GM19397 (cell line): ENCODE measurements around the gene BECN2.

ENCODE experiments used
- ATAC-seq: cut with Tn5 transposase; IDR thresholded peaks from one replicate; pipeline ENCODE4 v1.9.1; 2021; ENCODE audit warnings: mild to moderate bottlenecking, moderate library complexity; ENCODE audit not compliant: unreplicated experiment

Gene BECN2, protein sequence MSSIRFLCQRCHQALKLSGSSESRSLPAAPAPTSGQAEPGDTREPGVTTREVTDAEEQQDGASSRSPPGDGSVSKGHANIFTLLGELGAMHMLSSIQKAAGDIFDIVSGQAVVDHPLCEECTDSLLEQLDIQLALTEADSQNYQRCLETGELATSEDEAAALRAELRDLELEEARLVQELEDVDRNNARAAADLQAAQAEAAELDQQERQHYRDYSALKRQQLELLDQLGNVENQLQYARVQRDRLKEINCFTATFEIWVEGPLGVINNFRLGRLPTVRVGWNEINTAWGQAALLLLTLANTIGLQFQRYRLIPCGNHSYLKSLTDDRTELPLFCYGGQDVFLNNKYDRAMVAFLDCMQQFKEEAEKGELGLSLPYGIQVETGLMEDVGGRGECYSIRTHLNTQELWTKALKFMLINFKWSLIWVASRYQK

GRCh38 chr1:241957692-241958494 lies at the start of gene BECN2:
BECN2 (plus strand) TSS chr1:241957767; CDS start chr1:241957767, 0 bp downstream.
- ATAC-seq: no peak

DNA sequence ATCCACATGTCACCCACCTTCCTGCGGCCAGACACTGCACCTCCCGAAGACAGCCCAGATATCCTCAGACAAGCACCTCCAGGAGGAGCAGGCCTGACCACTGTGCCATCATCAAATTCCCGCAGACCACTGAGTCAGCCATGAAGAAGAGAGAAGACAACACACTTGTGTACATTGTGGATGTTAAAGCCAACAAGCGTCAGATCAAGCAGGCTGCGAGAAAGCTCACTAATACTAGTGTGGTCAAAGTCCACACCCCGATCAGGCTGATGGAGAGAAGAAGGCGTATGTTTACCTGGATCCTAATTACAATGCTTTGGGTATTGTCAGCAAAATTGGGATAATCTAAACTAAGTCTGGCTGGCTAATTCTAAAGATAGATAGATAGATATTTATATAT lies 41.4 kb upstream of the BECN2 start:
- ATAC-seq: no peak

DNA sequence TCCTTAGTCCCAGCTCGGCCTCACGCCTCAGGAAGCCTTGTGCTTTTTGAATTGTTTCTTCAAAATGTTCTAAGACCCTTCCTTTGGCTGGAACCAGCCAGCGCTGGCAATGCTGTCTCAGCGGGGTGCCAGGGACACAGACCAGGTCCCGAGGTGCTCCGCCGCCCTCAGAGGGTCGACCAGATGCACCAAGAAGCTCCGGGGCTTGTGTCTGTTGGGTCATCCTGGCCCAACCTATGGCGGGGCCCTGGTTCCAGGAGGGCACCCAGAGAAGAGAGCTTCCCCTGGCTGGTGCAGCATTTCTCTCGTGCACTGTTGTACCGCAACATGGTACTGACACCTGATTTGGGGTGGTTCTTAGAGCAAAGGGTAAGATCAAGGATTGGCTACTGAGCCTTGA lies 40.1 kb upstream of the BECN2 start:
- ATAC-seq: no peak

DNA sequence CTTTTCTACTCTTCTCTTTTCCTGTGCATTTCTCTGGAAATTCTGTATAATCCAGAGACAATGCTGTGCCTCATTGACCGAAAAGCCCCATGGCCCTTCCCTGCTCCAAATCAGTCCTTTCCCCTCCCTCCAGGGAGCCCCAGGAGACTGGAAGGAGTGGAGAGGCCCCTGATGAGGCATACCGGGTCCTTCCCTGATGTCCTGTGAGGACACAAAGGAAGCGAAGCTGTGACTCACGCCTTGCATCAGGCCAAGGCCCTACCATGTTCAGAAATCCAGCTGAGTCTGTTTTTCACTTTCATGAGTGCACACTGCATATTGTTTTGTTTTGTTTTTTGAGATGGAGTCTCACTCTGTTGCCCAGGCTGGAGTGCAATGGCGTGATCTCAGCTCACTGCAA lies 38.7 kb upstream of the BECN2 start:
- ATAC-seq: no peak

DNA sequence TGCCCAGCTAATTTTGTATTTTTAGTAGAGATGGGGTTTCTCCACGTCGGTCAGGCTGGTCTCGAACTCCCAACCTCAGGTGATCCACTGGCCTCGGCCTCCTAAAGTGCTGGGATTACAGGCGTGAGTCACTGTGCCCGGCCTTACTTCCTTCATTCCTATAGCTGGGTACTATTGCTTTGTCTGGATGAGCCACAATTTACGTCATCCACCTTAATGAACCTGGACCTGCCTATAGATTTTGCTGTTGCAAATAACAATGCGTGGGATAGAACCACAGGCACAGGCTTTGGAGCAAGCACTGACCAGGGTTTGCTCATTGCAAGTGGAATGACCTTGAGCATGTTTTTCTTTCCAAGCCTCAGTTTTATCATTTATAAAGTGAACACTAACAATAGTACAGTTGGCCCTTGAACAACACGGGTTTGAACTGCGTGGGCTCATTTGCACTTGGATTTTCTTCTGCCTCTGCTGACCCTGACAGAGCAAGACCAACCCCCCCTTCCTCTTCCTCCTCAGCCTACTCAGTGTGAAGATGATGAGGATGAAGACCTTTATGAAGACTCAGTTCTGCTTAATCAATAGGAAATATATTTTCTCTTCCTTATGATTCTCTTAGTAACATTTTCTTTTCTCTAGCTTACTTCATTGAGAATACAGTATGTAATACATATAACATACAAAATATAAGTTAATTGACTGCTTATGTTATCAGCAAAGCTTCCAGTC lies 33.3 kb upstream of the BECN2 start:
- no peak for ATAC-seq

- ATAC-seq: no peak
These were observed 31.4 kb upstream of the BECN2 start for GRCh38 chr1:241926141-241926540.

DNA sequence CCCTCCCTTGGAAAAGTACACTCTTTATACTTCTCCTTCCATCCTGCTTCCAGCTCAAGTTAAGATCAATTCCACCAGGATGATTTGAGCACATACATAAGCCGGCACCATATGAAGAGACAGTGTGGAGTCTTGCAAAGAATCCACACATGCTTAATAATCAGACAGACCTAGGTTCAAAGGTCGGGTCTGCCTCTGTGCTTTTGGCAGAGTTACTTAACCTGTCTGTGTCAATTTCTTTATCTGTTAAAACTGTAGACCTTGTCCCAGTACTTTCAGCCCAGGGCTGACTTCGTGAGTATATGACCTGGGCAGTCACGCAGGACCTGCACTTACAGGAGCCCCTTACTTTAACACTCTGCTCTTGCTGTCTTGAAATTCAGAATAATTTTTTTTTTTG lies 30.2 kb upstream of the BECN2 start:
- ATAC-seq: no peak

- ATAC-seq: no peak
These were observed 24.7 kb upstream of the BECN2 start for GRCh38 chr1:241932845-241933244.

DNA sequence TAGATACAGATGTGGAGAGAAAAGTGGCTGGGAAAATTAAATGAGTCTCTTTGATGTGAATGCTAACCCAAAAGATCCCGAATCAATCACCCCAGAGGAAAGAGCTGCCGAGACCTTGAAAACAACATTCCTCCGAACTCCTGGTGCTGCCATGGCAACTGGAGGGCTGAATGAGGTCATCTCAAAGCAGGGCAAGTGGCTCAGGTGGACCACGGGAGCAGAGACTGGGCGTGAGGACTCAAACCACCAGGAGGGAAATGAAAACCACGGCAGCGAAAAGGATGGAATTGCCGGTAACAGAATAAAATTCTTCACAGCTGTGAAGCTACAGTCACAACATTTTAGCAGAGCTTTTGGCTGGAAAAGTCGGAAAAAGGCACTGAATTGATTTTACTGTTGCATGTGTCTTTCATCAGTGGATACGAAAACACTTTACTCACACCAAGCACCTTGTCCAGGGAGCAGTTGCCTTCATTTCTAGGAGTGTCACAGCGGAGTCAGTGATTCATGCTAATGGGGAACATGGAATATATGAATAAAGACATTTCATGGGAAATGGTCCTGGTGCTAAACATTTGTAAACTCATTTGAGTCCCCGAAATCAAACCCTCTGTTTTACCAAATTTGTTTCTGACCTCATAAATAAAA lies 23.2 kb upstream of the BECN2 start:
- ATAC-seq: no peak

- ATAC-seq: no peak
These were observed 22.7 kb upstream of the BECN2 start for GRCh38 chr1:241934866-241935265.

- ATAC-seq: no peak
These were observed 17.8 kb upstream of the BECN2 start for GRCh38 chr1:241939798-241940197.

DNA sequence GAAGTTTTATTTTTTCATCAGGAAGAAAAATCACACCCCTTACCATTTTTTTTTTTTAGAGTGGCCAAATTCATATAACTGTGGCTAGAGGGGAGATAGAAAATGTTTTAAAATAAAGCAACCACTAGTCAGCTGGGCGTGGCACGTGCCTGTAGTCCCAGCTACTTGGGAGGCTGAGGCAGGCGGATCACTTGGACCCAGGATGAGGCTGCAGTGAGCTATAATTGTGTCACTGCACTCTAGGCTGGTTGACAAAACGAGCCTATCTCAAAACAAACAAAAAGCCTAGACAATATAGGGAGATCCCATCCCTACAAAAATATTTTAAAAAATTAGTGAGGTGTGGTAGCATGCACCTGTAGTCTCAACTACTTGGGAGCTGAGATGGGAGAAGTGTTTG lies 14.8 kb upstream of the BECN2 start:
- no peak for ATAC-seq

- ATAC-seq: no peak
These were observed 13.3 kb upstream of the BECN2 start for GRCh38 chr1:241944300-241944699.

DNA sequence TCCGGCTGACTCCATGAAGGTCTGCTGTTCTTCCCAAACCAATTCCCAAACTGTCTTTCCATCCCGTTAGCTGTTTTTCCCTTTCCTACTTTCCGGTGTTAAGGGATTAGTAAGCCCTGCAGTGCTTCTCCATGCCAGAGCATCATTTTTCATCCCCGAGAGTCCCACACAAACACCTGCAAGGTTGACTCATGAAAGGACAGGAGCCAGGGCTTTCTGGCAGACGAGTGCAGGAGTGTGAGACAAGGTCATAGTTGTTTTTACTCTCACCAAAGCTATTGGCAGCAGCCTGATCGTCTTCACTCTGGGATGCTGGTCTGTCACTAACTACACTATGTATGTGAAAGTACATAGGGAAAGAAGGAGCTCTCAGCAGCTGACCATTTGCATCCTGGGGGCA lies 10.2 kb upstream of the BECN2 start:
- ATAC-seq: no peak

GRCh38 chr1:241950390-241950789 lies 7.2 kb upstream of the BECN2 start:
- ATAC-seq: no peak

- ATAC-seq: no peak
These were observed 4.6 kb downstream of the BECN2 start for GRCh38 chr1:241962153-241962552.

DNA sequence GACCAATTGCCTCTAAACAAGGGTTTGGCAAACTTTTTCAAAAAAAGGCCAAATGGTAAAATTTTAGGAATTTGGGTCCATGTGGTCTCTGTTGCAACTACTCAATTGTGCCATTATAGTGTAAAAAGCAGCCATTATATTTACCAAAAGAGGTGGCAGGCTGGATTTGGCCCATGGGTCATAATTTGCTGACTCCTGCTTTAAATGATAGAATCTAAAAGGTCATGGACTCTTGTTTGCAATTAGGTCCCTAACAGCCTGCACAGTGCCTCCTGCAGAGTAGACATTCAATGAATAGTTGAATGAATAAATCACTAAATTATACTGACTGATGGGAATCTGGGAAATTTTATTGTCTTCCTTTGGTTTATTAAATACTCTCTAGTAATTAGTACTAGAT lies 6.2 kb downstream of the BECN2 start:
- ATAC-seq: no peak

- no peak for ATAC-seq
These were observed 7.1 kb downstream of the BECN2 start for GRCh38 chr1:241964550-241965282.

GRCh38 chr1:241968611-241969010 lies 11.0 kb downstream of the BECN2 start:
- ATAC-seq: no peak

DNA sequence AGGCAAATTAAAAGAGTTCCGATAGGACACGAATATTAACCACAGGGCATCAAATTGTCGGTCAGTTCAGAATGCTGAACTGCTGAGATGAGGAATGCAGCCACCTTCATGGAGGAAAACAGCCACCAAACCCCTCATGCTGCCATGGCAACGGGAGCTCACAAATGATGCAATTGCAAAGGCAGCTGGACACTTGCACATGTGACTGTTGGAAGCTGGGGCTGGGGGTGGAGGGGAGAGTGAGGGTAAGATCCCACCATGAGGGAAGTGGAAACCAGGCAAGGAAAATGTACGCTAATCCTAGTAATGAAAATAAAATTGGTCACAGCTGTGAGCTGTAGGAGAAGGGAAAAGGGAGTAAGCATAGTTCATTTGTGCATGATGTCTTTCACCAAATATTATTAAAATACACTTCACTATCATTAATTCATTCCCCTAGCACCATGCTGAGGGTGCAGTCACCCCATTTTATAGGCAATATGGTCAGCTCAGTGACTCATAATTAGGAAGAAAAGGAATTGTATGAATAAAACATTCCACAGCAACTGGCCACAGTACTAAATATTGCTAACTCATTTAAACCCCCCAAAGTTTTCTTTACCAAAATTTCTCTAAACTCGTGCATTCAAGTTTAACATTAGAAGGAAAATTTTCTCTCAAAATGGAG lies 15.3 kb downstream of the BECN2 start:
- no peak for ATAC-seq
